Stimulated activated CD8-positive, alpha-beta memory T cell treated with anti-CD3 and anti-CD28 coated beads, Interleukin-12 subunit alpha, Interleukin-12 subunit beta, amount 100 ng/mL, for 24 hours (primary cell): Measurements from ENCODE around the gene GLB1L2.

Experiments
- DNase-seq: peaks from one replicate; pipeline ENCODE4 v3.0.0-alpha.2; 2020; ENCODE audit errors: extremely low read depth

GLB1L2 gene

DNA sequence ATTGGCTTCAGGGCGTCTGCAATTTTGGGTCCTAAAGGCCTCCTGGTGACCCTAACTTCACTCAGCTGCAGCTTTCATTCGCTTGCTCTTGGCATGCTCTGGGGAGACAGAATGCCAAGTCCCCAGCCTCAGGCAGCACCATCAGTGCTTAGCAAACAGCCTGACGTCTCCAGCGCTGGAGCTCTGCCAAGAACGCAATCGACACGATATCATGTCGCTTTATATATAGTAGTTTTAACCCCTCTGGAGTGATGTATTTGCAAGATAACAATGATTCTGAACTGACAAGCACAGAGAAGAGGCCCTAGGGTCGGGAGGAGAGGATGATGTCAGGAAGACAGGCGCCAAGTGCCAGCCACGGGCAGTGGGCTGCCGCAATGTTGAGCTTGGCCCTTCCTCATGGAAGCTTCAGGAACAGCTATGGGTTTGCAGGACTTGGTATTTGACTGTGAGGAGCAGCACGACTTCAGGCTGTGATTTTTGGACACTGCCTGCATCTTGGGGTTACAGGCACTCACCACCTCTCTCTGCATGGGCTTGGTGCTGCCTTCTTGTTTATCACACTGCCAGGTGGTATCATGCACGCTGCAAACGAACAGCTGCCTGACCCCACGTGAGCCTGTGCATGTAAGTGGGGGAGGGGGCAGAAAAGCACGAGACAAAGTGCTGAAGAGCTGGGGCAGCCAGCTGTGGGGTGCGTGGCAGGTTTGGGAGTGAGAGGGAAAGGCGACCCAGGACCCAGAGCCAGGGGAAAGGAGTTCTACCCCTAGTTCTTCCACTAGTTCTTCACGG, 54.2 kb downstream of the GLB1L2 start:
- no peak for DNase-seq

DNA sequence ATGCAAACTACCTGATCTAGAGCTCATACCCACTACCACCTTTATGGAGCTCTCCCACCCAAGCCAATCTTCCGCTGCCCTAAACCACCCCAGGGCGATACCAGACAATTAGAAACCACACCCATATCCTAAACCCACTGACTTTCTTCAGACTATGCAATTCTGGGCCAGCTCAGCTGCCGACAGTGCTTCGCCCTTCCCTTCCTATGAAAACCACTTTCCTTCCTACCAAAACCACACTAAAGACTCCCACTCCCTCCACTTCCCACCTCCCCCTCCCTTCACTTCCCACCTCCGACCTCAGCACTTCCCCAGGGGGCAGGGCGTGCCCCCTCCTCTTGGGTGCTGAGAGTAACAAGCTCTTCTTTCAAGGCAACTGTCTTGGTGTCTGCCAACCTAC, 55.2 kb downstream of the GLB1L2 start:
- DNase-seq: no peak

DNA sequence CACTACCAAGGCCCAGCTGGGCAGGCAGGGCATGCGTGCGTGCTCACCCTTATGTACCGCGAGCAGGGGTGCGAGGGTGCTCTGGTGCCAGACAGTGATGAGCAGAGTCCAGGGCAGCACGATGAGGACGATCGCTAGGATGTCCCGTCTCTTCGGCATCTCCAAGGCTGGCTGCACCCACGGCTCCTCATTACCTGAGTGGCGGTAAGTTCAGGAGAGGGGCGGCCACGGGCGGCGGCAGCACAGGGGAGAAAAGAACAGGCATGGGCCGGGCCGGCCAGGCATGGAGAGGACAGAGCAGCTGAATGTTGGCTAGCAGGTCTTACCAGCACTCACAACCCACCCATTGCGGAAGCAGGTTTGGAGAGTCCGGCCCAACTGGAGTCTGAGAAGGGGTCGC, 55.7 kb downstream of the GLB1L2 start:
- no peak for DNase-seq

DNA sequence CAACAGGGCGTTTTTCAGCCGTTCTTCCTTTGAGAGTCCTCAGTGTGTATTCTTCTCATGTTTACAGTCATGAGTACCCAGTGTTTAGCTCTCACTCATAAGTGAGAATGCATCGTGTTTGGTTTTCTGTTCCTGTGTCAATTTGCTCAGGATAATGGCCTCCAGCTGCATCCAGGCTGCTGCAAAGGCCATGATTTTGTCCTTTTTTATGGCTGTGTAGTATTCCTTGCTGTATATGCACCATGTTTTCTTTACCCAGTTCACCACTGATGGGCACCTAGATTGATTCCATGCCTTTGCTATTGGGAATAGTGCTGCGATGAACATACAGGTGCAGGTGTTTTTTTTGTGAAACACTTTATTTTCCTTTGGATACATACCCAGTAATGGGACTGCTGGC, 56.8 kb downstream of the GLB1L2 start:
- DNase-seq: no peak

DNA sequence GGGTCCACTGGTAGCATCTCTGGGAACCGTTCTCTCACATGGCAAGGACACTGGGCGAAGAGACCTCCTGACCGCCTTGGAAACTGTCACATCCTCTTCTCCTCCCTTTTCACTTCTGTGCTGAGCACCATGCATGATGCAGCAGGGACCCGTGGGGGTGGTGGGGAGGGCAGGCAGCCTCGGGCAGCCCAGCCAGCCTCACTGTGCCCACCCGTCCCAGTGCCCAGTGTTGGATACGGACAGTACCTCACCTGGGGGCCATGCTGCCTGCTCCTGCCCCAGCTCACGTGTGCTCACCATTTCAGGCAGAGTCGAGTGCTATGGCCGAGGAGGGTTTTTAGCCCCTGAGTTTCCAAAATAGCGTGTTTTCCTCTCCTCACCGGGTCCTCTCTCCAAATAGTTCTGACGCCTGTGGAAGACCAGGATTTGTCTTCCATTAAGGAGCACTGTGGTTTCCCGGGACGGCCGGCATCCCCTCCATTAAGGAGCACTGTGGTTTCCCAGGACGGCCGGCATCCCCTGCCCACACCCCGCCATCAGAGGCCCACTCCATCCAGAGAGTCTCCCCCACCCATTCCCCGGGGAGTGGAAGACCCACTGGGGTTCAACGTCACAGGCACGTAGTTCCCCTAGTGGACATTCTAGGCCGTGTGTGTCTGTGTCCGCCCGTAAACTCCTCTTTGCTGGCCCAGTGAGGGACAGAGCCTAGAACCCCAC, 57.8 kb downstream of the GLB1L2 start:
- DNase-seq: no peak

DNA sequence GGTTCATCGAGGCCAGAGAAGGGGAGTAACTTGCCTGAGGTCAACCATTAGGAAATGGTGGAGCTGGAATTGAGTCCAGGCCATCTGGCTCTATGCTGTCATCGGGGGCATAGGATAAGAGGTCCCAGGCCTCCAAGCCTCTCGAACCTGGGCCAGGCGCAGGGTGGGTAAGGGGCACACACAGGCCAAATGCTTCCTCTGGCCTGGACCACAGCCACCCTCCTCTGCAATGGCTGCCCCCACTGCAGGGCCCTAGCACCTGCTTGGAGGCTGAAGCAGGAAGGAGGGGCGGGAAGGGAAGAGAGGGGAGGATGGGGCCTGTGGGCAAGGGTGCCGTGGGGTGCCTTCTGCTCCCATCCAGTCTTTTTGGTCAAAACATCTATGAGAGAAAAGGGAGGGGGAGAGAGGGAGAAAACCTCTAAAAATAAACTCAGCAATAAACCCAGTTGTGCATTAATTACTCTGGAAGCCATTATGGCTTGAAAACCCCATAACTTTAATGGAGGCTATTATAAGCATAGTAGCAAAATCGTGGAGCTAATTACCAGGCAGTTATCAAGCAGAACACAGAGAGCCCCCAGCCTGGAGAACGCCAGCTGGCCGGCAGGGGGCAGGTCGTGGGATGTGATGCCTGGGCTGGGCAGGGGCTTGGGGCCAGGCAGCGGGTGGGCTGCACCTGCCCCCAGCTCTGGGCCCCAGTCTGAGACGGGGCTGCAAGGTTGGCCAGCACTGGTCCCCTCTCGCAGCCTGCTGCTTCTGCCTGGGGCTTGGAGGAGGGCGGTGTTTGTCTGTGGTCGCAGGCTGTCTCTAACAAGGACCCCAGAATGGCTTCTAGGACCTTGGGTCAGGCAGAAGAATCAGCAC, 59.1 kb downstream of the GLB1L2 start:
- no peak for DNase-seq

GRCh38 chr11:134391656-134392055, 59.9 kb downstream of the GLB1L2 start:
- DNase-seq: no peak

DNA sequence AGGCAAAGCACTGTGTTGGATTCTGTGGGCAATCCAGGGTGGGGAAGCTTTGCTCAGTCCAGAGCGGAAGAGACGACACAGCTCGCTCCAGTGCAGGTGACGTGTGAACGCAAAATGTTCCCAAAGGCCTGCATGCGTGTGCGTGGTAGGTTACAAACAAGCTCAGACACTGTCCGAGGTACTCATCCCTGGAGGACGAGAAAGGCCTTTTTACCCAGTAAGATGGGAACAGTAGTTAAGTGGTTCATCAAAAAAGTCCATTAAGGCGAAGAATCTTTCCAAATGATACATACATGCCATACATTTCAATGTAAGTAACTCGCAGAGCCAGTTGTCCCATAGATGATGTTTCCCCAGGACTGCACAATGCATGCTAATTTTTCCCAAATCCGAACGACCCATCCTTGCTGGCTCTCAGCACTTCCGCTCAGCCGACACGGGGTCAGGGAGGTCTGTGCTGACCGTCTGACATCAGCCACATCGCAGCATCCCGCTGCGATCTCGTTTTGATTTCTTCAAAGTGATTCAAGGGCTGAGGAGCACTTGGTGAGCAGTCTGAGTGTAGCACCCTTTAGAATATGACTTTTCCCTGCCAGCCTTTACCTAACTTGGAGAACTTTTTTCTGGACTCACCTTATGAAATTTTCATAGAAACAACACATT, 61.3 kb downstream of the GLB1L2 start:
- DNase-seq: no peak

DNA sequence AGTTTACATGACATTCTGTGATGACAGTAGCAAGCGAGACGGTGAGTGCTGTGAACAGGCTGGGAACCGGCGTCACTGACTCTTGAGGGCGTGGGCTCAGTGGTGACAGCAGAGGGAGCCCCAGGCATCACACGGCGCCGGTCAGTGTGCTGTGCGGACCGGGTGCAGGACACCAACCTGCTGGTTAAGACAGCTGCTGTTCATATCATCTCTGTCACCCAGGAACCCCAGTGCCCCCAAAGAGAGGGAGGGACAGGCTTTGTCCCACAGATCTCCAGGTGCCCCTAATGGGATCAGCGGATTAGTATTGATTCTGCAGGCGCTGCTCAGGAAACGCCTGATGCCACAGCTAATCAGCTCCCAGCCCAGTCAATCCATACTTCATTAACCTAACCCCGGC, 61.9 kb downstream of the GLB1L2 start:
- no peak for DNase-seq

DNA sequence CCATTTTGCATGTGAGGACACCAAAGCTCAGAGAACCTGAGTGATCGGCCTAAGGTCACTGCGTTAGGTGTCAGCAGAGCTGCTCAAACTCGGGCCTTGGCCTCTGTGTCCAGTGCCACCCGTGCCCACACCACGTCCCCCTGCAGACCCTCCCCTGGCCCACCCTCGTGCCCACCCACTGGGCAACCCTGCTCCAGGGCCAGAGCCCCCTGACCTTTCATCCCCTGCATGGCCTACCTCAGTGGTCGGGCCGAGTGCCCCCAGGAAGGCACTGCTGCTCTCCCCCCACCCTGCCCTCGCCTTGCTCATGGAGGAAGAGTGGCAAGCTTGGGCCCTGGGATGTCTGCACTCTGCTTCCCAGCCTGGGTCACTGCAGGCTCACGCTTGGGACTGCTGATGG, 62.5 kb downstream of the GLB1L2 start:
- DNase-seq: no peak

GRCh38 chr11:134395002-134395401, 63.2 kb downstream of the GLB1L2 start:
- DNase-seq: no peak

GRCh38 chr11:134397304-134398078, 65.7 kb downstream of the GLB1L2 start:
- DNase-seq: no peak

DNA sequence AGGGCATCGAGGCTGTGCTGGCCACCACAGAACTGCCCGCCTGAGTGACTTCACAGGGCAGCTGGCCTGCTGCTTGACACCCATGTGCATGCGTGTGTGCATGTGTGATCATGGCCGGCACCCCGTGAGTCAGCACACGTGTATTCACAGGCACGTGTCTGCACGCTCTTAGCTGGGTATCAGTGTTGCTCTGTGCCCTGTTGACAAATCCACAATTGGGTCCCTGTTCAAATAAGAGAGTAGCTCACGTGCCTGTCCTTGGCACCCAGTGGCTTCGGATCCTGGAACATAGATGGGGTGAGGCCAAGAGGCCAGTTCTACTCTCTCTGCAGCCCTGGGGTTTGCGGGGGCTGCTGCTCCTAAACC, 66.3 kb downstream of the GLB1L2 start:
- DNase-seq: no peak

GRCh38 chr11:134398644-134399292, 67.0 kb downstream of the GLB1L2 start:
- DNase-seq: no peak

GRCh38 chr11:134399293-134399654, 67.5 kb downstream of the GLB1L2 start:
- DNase-seq: no peak

DNA sequence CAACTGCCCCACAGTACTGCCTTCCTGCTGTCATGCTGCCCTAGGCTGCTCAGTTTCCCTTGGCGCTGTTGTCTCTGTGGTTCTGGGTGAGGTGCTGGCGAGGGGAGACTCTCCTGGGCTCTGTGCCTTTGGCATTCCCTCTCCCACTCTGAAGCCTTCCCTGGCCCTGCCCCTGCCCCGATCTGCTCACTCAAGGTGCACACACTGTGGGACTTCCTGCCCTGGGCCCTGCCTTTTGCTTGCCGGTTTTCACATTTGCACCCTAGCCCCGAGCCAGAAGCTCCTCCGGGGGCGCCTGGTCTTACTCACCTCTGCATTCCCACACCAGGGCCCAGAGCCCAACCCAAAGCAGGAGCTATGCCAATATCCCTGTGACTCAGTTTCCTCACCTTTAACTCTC, 68.2 kb downstream of the GLB1L2 start:
- DNase-seq: no peak

- DNase-seq: no peak
These were observed 70.3 kb downstream of the GLB1L2 start for GRCh38 chr11:134401825-134402809.

- DNase-seq: no peak
These were observed 71.1 kb downstream of the GLB1L2 start for GRCh38 chr11:134402910-134403309.

- DNase-seq: no peak
These were observed 73.0 kb downstream of the GLB1L2 start for GRCh38 chr11:134404575-134405341.
